ENCODE results near the gene TMEM178A. TPM values are rescaled to one million over a fixed set of nuclear protein-coding genes. Genes with fewer than 3 reads are reported as not detected.

Gene TMEM178A
- total RNA-seq, 1 donor from 2014 or later: 19.2 TPM

DNA sequence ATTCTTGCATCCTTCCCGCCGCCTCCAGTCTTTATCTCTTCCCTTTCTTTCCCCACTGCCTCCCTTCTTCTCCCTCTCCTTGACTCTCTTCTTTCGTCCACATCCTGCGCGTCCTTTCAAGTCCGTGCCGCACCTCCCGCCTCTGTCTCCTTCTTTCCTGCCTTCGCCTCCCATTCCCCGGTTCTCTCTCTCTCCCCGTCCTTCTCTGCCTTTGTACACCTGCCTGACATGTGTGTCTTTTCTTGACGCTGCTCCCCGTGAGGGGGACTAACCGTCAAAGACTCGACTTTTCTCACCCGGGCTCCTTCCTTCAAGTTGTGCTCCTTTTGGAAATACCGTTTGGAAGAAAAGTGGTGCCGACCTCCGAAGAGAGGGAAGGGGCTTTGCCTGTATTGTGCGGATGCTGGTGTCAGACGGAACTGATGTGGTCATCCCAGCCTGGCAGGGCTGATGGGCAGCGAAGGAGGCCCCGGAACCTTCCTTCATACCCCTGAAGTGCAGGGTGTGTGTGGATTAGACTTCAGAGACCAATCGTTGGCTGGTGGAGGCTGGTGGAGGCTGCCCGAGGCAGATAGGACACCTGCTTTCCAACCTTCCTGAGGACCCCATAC, 879 bp downstream of the TMEM178A start:
- Histone ChIP-seq H3K4me1 (peaks cover 10% of the 10 kb centered on the region), H3K9ac (peak overlapping the region; percentile 22), H3K27ac (no peak overlapping the region), H4K20me1 (ENCODE audit: low read depth) (peaks cover 3% of the 10 kb centered on the region), H2AFZ (replicated peaks) (peak overlapping the region; percentile 81), H3K9me3 (ENCODE audit: low read depth) (no peaks in the 10 kb centered on the region), H3F3A (ENCODE audit: low read depth) (no peaks in the 10 kb centered on the region), H3K36me3 (no peaks in the 10 kb centered on the region), H3K4me2 (peak overlapping the region; percentile 99), H3K27me3 (peaks cover 59% of the 10 kb centered on the region), H3K4me3 (peak overlapping the region; percentile 86), H3K79me2 (ENCODE audit: low read depth) (no peaks in the 10 kb centered on the region)
- peaks cover 26% of the 10 kb centered on the region for H3K4me1 Mint-ChIP-seq
- TF ChIP-seq CTCF (IDR thresholded peaks at IDR 0.05): no peak
- peak; percentile 58 for TF ChIP-seq EZH2 (IDR thresholded peaks at IDR 0.05)
- no peak for TF ChIP-seq EZH2phosphoT487 (IDR thresholded peaks at IDR 0.05)
- DNase-seq (ENCODE audit: low spot score): peak; percentile 31
- peaks cover 2% of the 10 kb centered on the region for H3K9me3 Mint-ChIP-seq
- peaks cover 5% of the 10 kb centered on the region for H3K27me3 Mint-ChIP-seq (ENCODE audit: insufficient read depth, low read depth)
- H3K36me3 Mint-ChIP-seq: peaks cover 14% of the 10 kb centered on the region
- H3K27ac Mint-ChIP-seq: peak overlapping the region; percentile 93
- peak overlapping the region; percentile 99 for H3K4me3 Mint-ChIP-seq

GRCh38 chr2:39667104-39667885, 1.6 kb downstream of the TMEM178A start:
- H3K27ac Mint-ChIP-seq: peak overlapping the region; percentile 70
- H3K27ac ChIP-seq: no peak overlapping the region
- no peak overlapping the region for H3K9ac ChIP-seq
- no peaks in the 10 kb centered on the region for H3K9me3 ChIP-seq (ENCODE audit: low read depth)
- H3K4me2 ChIP-seq: peak overlapping the region; percentile 99
- no peak for TF ChIP-seq CTCF (IDR thresholded peaks at IDR 0.05)
- no peak for TF ChIP-seq EZH2 (IDR thresholded peaks at IDR 0.05)
- TF ChIP-seq EZH2phosphoT487 (IDR thresholded peaks at IDR 0.05): no peak
- H3K79me2 ChIP-seq (ENCODE audit: low read depth): no peaks in the 10 kb centered on the region
- H3K4me1 ChIP-seq: peaks cover 10% of the 10 kb centered on the region
- H3K27me3 Mint-ChIP-seq (ENCODE audit: insufficient read depth, low read depth): peaks cover 5% of the 10 kb centered on the region
- H4K20me1 ChIP-seq (ENCODE audit: low read depth): peaks cover 3% of the 10 kb centered on the region
- H3K9me3 Mint-ChIP-seq: peaks cover 2% of the 10 kb centered on the region
- H2AFZ ChIP-seq (replicated peaks): no peak overlapping the region
- H3K27me3 ChIP-seq: peaks cover 59% of the 10 kb centered on the region
- peak overlapping the region; percentile 86 for H3K4me3 ChIP-seq
- no peak for DNase-seq (ENCODE audit: low spot score)
- H3K4me1 Mint-ChIP-seq: peaks cover 26% of the 10 kb centered on the region
- peaks cover 16% of the 10 kb centered on the region for H3K36me3 Mint-ChIP-seq
- no peaks in the 10 kb centered on the region for H3F3A ChIP-seq (ENCODE audit: low read depth)
- no peaks in the 10 kb centered on the region for H3K36me3 ChIP-seq
- H3K4me3 Mint-ChIP-seq: peak overlapping the region; percentile 99

DNA sequence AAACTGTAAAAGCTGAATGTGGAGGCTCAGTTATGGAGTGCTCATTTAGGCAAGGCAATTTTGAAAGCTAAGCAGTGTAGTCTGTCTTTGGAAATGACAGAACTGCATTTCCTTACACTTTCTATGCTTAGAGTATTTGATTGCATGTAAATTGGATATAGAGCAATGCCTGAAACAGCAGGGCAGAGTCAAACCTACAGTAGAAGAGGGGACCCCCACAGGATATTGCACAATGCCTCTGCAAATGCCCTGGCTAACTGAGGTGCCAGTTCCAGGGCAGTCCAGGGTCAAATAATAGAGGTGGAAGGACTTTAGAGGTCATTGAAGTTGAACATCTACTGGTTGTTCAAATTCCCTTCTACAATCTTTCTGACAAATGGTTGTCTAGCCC, 2.2 kb downstream of the TMEM178A start:
- H3K27ac ChIP-seq: no peak overlapping the region
- DNase-seq (ENCODE audit: low spot score): no peak
- Mint-ChIP-seq H3K9me3 (peaks cover 2% of the 10 kb centered on the region), H3K4me1 (peaks cover 26% of the 10 kb centered on the region), H3K27me3 (ENCODE audit: insufficient read depth, low read depth) (peaks cover 5% of the 10 kb centered on the region), H3K27ac (no peak overlapping the region), H3K4me3 (peak overlapping the region; percentile 99), H3K36me3 (peaks cover 19% of the 10 kb centered on the region)
- TF ChIP-seq CTCF (IDR thresholded peaks at IDR 0.05) (no peak), EZH2 (IDR thresholded peaks at IDR 0.05) (no peak), EZH2phosphoT487 (IDR thresholded peaks at IDR 0.05) (no peak)
- no peaks in the 10 kb centered on the region for H3K9me3 ChIP-seq (ENCODE audit: low read depth)
- H2AFZ ChIP-seq (replicated peaks): no peak overlapping the region
- H3K79me2 ChIP-seq (ENCODE audit: low read depth): no peaks in the 10 kb centered on the region
- H3F3A ChIP-seq (ENCODE audit: low read depth): no peaks in the 10 kb centered on the region
- no peak overlapping the region for H3K4me3 ChIP-seq
- H3K4me2 ChIP-seq: no peak overlapping the region
- H3K27me3 ChIP-seq: peaks cover 59% of the 10 kb centered on the region
- no peaks in the 10 kb centered on the region for H3K36me3 ChIP-seq
- peaks cover 10% of the 10 kb centered on the region for H3K4me1 ChIP-seq
- peaks cover 3% of the 10 kb centered on the region for H4K20me1 ChIP-seq (ENCODE audit: low read depth)
- no peak overlapping the region for H3K9ac ChIP-seq

Measured in neural progenitor cell (in vitro differentiated cells).